GM12878 (cell line): ENCODE measurements around the gene ELFN2.

Source experiments
- ETV6 ChIP-seq, 2 experiments: fragments of 450-650 bp in 1 of 2; IDR thresholded peaks in 1 of 2; conservative IDR thresholded peaks in 1 of 2; 2 replicates each; pipeline ENCODE4 v1.6.1; 2014; ENCODE audit warnings: antibody characterized with exemption in 1 of 2, borderline replicate concordance in 1 of 2, low read depth in 1 of 2, mild to moderate bottlenecking in 1 of 2, moderate library complexity in 1 of 2
- EZH2 ChIP-seq: IDR thresholded peaks from 2 replicates; pipeline ENCODE4 v1.6.1; 2012; ENCODE audit warnings: low read depth, mild to moderate bottlenecking, control low read depth, inconsistent platforms, low read length, borderline replicate concordance; ENCODE audit not compliant: control insufficient read depth
- POLR2A ChIP-seq: IDR thresholded peaks from 2 replicates; pipeline ENCODE4 v1.6.1; 2011; ENCODE audit warnings: low read depth, mild to moderate bottlenecking, low read length
- POLR2AphosphoS5 ChIP-seq: IDR thresholded peaks from 2 replicates; pipeline ENCODE4 v1.6.1; 2011; ENCODE audit warnings: mild to moderate bottlenecking, low read length, inconsistent platforms
- RELA ChIP-seq: fragments of 450-650 bp; IDR thresholded peaks from 2 replicates; pipeline ENCODE4 v1.8.0; 2014; ENCODE audit warnings: borderline replicate concordance; ENCODE audit not compliant: partially characterized antibody
- TAF1 ChIP-seq: IDR thresholded peaks from 2 replicates; pipeline ENCODE4 v1.6.1; 2011; ENCODE audit warnings: mild to moderate bottlenecking, low read depth, low read length, borderline replicate concordance
- ZZZ3 ChIP-seq: IDR thresholded peaks from 2 replicates; pipeline ENCODE4 v1.6.1; 2011; ENCODE audit warnings: low read depth; ENCODE audit not compliant: control insufficient read depth, insufficient read length
- TF ChIP-seq, protein P1 (sequence below), 3 experiments: IDR thresholded peaks in 2 of 3; conservative IDR thresholded peaks in 1 of 3; 2 replicates each; pipeline ENCODE4 v1.5.1; 2011; ENCODE audit warnings: low read depth in 3 of 3, low read length in 3 of 3, mild to moderate bottlenecking in 3 of 3, control low read depth in 2 of 3, moderate library complexity in 2 of 3, inconsistent platforms in 1 of 3, mixed read lengths in 1 of 3; ENCODE audit not compliant: control insufficient read depth in 2 of 3, insufficient read depth in 1 of 3; ENCODE audit errors: extremely low read depth in 1 of 3
- TF ChIP-seq, protein P2 (sequence below): fragments of 450-650 bp; formaldehyde crosslinking; IDR thresholded peaks from 2 replicates; pipeline ENCODE4 v1.4.0; 2020; ENCODE audit warnings: mild to moderate bottlenecking, moderate library complexity
- TF ChIP-seq, protein P3 (sequence below): IDR thresholded peaks from 2 replicates; pipeline ENCODE4 v1.6.1; 2011; ENCODE audit warnings: low read depth, low read length, improper control_type of control experiment, borderline replicate concordance
- TF ChIP-seq, protein P4 (sequence below): IDR thresholded peaks from 2 replicates; pipeline ENCODE4 v1.6.1; 2011; ENCODE audit warnings: borderline replicate concordance, low read depth, mild to moderate bottlenecking, moderate library complexity, low read length; ENCODE audit not compliant: insufficient read depth, poor library complexity, severe bottlenecking

DNA sequence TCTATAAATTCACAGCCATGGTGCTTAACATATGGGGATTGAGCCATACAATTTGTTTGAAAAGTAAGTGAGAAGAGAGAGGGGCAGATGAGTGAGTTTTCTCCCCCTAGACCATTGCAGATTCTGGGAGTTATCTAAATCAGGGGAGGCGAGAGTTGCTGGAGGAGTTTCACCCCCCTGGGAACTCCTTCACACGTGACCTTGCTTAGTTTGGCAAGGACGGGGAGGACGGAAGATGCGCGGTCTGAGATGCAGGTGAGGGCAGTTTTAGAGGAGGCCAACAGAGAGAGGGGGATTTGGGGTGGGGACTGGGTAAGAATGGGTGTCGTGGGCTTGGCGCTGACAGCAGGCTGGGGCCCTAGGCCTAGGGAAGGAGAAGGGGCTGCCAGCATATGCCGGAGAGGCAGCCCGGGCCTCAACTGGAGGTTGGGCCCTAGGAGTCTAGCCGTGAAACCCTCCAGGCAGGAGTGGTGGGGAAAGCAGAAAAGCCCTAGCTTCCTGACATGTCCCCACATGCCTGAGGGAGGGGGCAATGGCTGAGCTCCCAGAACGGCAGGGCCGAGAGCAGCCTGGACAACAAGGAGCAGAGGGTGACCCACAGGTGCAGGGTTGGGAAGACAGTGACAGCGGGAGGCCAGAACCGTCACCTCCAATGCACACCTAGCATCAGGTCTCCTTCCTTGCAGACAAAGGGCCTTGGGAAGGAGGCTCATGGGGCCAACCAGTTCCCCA lies 63.9 kb downstream of the ELFN2 start:
- TF ChIP-seq, protein P1, sequence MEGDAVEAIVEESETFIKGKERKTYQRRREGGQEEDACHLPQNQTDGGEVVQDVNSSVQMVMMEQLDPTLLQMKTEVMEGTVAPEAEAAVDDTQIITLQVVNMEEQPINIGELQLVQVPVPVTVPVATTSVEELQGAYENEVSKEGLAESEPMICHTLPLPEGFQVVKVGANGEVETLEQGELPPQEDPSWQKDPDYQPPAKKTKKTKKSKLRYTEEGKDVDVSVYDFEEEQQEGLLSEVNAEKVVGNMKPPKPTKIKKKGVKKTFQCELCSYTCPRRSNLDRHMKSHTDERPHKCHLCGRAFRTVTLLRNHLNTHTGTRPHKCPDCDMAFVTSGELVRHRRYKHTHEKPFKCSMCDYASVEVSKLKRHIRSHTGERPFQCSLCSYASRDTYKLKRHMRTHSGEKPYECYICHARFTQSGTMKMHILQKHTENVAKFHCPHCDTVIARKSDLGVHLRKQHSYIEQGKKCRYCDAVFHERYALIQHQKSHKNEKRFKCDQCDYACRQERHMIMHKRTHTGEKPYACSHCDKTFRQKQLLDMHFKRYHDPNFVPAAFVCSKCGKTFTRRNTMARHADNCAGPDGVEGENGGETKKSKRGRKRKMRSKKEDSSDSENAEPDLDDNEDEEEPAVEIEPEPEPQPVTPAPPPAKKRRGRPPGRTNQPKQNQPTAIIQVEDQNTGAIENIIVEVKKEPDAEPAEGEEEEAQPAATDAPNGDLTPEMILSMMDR (IDR thresholded peaks at IDR 0.05 in 2 of 3, conservative IDR thresholded peaks at IDR 0.05 in 1 of 3; ENCODE audit: control insufficient read depth in 2 of 3, extremely low read depth in 1 of 3, insufficient read depth in 1 of 3, low read depth in 3 of 3, low read length in 3 of 3) = no peak
- TF ChIP-seq, protein P2, sequence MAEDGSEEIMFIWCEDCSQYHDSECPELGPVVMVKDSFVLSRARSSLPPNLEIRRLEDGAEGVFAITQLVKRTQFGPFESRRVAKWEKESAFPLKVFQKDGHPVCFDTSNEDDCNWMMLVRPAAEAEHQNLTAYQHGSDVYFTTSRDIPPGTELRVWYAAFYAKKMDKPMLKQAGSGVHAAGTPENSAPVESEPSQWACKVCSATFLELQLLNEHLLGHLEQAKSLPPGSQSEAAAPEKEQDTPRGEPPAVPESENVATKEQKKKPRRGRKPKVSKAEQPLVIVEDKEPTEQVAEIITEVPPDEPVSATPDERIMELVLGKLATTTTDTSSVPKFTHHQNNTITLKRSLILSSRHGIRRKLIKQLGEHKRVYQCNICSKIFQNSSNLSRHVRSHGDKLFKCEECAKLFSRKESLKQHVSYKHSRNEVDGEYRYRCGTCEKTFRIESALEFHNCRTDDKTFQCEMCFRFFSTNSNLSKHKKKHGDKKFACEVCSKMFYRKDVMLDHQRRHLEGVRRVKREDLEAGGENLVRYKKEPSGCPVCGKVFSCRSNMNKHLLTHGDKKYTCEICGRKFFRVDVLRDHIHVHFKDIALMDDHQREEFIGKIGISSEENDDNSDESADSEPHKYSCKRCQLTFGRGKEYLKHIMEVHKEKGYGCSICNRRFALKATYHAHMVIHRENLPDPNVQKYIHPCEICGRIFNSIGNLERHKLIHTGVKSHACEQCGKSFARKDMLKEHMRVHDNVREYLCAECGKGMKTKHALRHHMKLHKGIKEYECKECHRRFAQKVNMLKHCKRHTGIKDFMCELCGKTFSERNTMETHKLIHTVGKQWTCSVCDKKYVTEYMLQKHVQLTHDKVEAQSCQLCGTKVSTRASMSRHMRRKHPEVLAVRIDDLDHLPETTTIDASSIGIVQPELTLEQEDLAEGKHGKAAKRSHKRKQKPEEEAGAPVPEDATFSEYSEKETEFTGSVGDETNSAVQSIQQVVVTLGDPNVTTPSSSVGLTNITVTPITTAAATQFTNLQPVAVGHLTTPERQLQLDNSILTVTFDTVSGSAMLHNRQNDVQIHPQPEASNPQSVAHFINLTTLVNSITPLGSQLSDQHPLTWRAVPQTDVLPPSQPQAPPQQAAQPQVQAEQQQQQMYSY (CRISPR knock-in tag) = no peak
- TF ChIP-seq, protein P3, sequence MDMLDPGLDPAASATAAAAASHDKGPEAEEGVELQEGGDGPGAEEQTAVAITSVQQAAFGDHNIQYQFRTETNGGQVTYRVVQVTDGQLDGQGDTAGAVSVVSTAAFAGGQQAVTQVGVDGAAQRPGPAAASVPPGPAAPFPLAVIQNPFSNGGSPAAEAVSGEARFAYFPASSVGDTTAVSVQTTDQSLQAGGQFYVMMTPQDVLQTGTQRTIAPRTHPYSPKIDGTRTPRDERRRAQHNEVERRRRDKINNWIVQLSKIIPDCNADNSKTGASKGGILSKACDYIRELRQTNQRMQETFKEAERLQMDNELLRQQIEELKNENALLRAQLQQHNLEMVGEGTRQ = no peak
- TF ChIP-seq EZH2 = no peak
- no peak for TF ChIP-seq ZZZ3
- TF ChIP-seq, protein P4, sequence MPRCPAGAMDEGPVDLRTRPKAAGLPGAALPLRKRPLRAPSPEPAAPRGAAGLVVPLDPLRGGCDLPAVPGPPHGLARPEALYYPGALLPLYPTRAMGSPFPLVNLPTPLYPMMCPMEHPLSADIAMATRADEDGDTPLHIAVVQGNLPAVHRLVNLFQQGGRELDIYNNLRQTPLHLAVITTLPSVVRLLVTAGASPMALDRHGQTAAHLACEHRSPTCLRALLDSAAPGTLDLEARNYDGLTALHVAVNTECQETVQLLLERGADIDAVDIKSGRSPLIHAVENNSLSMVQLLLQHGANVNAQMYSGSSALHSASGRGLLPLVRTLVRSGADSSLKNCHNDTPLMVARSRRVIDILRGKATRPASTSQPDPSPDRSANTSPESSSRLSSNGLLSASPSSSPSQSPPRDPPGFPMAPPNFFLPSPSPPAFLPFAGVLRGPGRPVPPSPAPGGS = no peak
- no peak for TF ChIP-seq POLR2A
- TF ChIP-seq POLR2AphosphoS5 = no peak
- no peak for TF ChIP-seq RELA
- no peak for TF ChIP-seq TAF1
- no peak for TF ChIP-seq ETV6 (conservative IDR thresholded peaks at IDR 0.05 in 1 of 2, IDR thresholded peaks at IDR 0.05 in 1 of 2; ENCODE audit: borderline replicate concordance in 1 of 2, low read depth in 1 of 2)
